Measurements from ENCODE around the gene NPLOC4.

GRCh38 chr17:81572563-81573168 is 64.2 kb downstream of the NPLOC4 start:
- TF ChIP-seq CTCF (IDR thresholded peaks at IDR 0.05; ENCODE audit: insufficient read depth, low read length, poor library complexity, severe bottlenecking) (no peak), EZH2phosphoT487 (conservative IDR thresholded peaks at IDR 0.05; ENCODE audit: low read length) (no peak)
